Heart left ventricle (tissue), 16 donors: ENCODE measurements around the gene UPK3A. TPM values are rescaled to one million over a fixed set of nuclear protein-coding genes. Genes with fewer than 3 reads are reported as not detected.
A peak's percentile ranks its signal among the peaks of the same experiment; 100 is the strongest.

Source experiments
- ATAC-seq, 4 donors: fragments of 200-7000 bp; cut with Tn5 transposase; one replicate each; pipeline ENCODE4 v1.9.1; 2020 to 2022; ENCODE audit warnings: moderate library complexity in 4 of 4, mild to moderate bottlenecking in 3 of 4, moderate number of reproducible peaks in 1 of 4
- DNase-seq, 5 donors: peaks; one replicate each; pipeline ENCODE4 v3.0.0-alpha.2; 2020
- H3K27ac ChIP-seq, 12 donors: fragments of 200-600 bp; sonication (generic) in 4 of 12; one replicate each; pipeline versions ENCODE4 v1.5.0 to v1.8.0; 2016 to 2022; ENCODE audit warnings: mild to moderate bottlenecking in 2 of 12
- H3K27me3 ChIP-seq, 9 donors: fragments of 200-600 bp; sonication (generic) in 2 of 9; one replicate each; pipeline versions ENCODE4 v1.5.1 to v1.8.0; 2016 to 2022; ENCODE audit warnings: mild to moderate bottlenecking in 3 of 9
- H3K36me3 ChIP-seq, 9 donors: fragments of 200-600 bp; sonication (generic) in 2 of 9; one replicate each; pipeline versions ENCODE4 v1.5.0 to v1.8.0; 2018 to 2022; ENCODE audit warnings: mild to moderate bottlenecking in 2 of 9
- H3K4me1 ChIP-seq, 12 donors: fragments of 200-600 bp; sonication (generic) in 4 of 12; one replicate each; pipeline versions ENCODE4 v1.5.0 to v1.8.0; 2016 to 2022; ENCODE audit warnings: mild to moderate bottlenecking in 3 of 12
- H3K4me3 ChIP-seq, 12 donors: fragments of 200-600 bp; sonication (generic) in 4 of 12; one replicate each; pipeline versions ENCODE4 v1.5.0 to v1.8.0; 2017 to 2022; ENCODE audit warnings: mild to moderate bottlenecking in 9 of 12, moderate library complexity in 4 of 12
- H3K9me3 ChIP-seq, 12 donors: fragments of 200-600 bp; sonication (generic) in 4 of 12; one replicate each; pipeline versions ENCODE4 v1.5.0 to v1.8.0; 2016 to 2022; ENCODE audit warnings: mild to moderate bottlenecking in 1 of 12
- POLR2A ChIP-seq, 2 donors: fragments of 450-650 bp; IDR thresholded peaks; one replicate each; pipeline ENCODE4 v1.6.1; 2017; ENCODE audit warnings: antibody characterized with exemption in 2 of 2, mild to moderate bottlenecking in 2 of 2, moderate library complexity in 2 of 2
- WGBS, 4 donors: extraction: QIAGEN DNeasy Blood & Tissue Kit in 2 of 4; methylation state at CpG; one replicate each; pipeline versions ENCODE4 v1.1.5 to v1.1.7; 2013 to 2018; 5-methylcytosine and 5-hydroxymethylcytosine counted together
- intact Hi-C, 10 donors: fragments of 100-400 bp; cut with DNase I; formaldehyde crosslinking; loops; one replicate each; pipeline versions ENCODE4 v1.11.1 to v1.14.2; 2022
- polyA plus RNA-seq, 2 donors: library from polyadenylated mRNA; stranded (reverse); fragments of 200-250 nt; gene quantifications; one replicate each; pipeline ENCODE4 v1.2.3, GENCODE V29; 2013
- total RNA-seq, 9 donors: library from RNA; depleted of rRNA in 2 of 9; stranded (reverse); fragments of >200 nt in 2 of 9; fragmentation: NEBNext Ultra II Directional in 3 of 9; extraction: Animal tissue kit (Norgen Biotek cat#: 25700) in 3 of 9; gene quantifications; one replicate each; pipeline versions ENCODE4 v1.1.0 to v1.2.4, GENCODE V29; 2016 to 2023
- TF ChIP-seq, protein P1 (sequence below), 12 donors: fragments of 200-600 bp; sonication (generic) in 4 of 12; IDR thresholded peaks; one replicate each; pipeline versions ENCODE4 v1.5.0 to v1.8.0; 2018 to 2022; ENCODE audit warnings: antibody characterized with exemption in 12 of 12, mild to moderate bottlenecking in 5 of 12
- donor health status: ischemic (EF 13 %, LVEDD 7.1; RV severe dilation, severe dysfunction).
- donor health status: healthy with polysubstance abuse.
- donor health status: DM: no; HTN: yes; CAD: no.
- donor health status: DM: no; HTN: no; CAD: no.
- donor health status: ischemic (EF 25% LVEDD 6.9; RV normal size, moderate dysfunction).
- donor health status: ischemic (EF 25% LVEDD 5.7; RV mildly dilated, moderate dysfunction).
- donor health status: healthy.
- donor health status: DM: yes; HTN: yes; CAD: no.
- donor health status: ischemic (EF 35%, LVEDD 5.7; RV mildly dilated, moderate dysfunction).
- donor health status: nonischemic (EF 11% LVEDD 7.7; RV severe dilation, severe dysfunction).
- donor health status: DM: yes; HTN: yes; CAD: no.
- donor health status: PGD.
- donor health status: ischemic (EF 29% LVEDD 5.4; RV normal size, mild dysfunction).
- donor health status: nonischemic (EF 23%, LVEDD 6.1; RV moderate dilation, normal function).

UPK3A gene
- total and polyA plus RNA-seq, 11 donors, result 0.15 to 0.45 (median 0.34) TPM; not detected in 8

DNA sequence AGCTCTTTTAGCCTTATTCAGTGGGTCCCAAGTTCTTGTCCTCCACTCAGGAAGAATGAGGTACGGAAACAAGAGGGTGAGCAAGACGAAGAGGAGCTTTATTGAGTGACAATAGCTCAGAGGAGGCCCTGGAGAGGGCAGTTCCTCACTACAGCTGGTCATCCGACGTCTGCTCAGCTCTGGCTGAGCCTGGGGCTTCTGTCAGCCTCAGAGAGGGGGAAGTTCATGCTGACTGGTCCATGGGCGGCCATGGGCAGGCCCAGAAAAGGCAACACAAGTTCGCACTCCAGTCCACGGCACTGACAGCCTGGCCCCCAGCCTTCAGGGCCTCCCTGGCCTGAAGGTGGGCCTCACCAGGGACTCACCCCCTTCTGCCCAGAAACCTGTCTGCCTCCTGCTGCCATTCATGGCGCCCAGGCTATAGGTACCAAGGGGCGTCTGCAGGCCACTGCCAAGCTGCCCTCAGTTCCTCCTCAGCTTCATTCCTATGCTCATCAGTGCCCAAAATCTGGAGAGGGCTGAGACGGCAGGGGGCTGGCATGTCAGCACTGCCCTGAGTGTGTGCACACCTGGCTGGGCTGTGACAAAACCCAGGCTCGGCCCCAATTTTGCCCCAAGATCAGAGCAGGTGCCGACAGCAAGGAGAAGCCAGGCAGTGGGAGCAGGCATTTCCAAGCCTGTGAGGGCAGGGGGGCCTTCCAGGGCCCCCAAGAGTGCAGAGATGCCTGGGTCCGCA, 22.4 kb upstream of the UPK3A start:
- ATAC-seq (peak in 1 of 4 donors; percentile 56), DNase-seq (no peak)
- no peak for TF ChIP-seq POLR2A (IDR thresholded peaks at IDR 0.05)
- intact Hi-C loops, result loop anchor here in 2 of 10 donors (5.0 to 10.0 kb wide), 2 partner anchors 158 to 440 kb away; no protein-coding TSS in a partner anchor
- peak overlapping the region in 1 of 12 donors; percentile 80 for H3K27ac ChIP-seq
- no peaks in the 10 kb centered on the region for H3K36me3 ChIP-seq
- H3K4me3 ChIP-seq, result no peak overlapping the region
- no peaks in the 10 kb centered on the region for H3K27me3 ChIP-seq
- H3K9me3 ChIP-seq, result no peaks in the 10 kb centered on the region
- peaks cover 0 to 25% (median 9%) of the 10 kb centered on the region in 12 donors for H3K4me1 ChIP-seq
- 70 to 85% (median 74%) methylated on average over 10 to 13 of the region's 13 CpGs for WGBS, 4 donors

DNA sequence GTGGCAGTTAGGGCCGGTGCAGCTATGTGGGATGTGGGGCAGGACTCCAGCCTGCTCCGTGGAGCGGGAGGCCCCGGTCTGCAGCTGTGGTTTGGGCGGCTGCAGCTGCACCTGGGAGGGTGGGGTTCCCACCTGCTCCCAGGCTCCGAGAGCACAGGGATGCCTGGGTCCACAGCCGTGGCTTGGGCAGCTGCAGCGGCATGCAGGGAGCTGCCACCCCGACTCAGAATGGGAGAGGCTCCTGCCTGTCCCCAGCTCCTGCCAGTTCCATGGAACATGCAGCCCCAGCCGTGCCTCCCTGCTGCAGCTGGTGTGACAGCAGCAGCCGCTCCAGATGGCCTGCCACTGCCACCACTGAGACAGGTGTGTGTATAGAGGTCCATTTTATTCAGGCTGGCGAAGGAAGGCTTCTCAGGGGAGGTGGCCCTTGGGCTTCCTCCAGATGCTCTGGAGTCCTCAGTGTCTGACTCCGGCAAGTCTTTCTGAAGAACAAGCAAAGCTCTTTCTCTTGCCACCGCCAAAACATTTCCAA, 21.8 kb upstream of the UPK3A start:
- no peak for DNase-seq
- Histone ChIP-seq H3K9me3 (no peaks in the 10 kb centered on the region), H3K27me3 (peaks cover 0 to 4% (median 0%) of the 10 kb centered on the region in 9 donors), H3K36me3 (no peaks in the 10 kb centered on the region), H3K4me3 (no peak overlapping the region), H3K27ac (peak overlapping the region in 2 of 12 donors; percentile 19 to 80), H3K4me1 (peaks cover 0 to 25% (median 9%) of the 10 kb centered on the region in 12 donors)
- no peak for ATAC-seq
- TF ChIP-seq, protein P1, sequence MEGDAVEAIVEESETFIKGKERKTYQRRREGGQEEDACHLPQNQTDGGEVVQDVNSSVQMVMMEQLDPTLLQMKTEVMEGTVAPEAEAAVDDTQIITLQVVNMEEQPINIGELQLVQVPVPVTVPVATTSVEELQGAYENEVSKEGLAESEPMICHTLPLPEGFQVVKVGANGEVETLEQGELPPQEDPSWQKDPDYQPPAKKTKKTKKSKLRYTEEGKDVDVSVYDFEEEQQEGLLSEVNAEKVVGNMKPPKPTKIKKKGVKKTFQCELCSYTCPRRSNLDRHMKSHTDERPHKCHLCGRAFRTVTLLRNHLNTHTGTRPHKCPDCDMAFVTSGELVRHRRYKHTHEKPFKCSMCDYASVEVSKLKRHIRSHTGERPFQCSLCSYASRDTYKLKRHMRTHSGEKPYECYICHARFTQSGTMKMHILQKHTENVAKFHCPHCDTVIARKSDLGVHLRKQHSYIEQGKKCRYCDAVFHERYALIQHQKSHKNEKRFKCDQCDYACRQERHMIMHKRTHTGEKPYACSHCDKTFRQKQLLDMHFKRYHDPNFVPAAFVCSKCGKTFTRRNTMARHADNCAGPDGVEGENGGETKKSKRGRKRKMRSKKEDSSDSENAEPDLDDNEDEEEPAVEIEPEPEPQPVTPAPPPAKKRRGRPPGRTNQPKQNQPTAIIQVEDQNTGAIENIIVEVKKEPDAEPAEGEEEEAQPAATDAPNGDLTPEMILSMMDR (IDR thresholded peaks at IDR 0.05), result no peak
- no peak for TF ChIP-seq POLR2A (IDR thresholded peaks at IDR 0.05)
- intact Hi-C loops, result loop anchor here in 2 of 10 donors (5.0 to 10.0 kb wide), 2 partner anchors 158 to 441 kb away; no protein-coding TSS in a partner anchor
- WGBS, 4 donors, result 67 to 83% (median 76%) methylated on average over 6 to 14 of the region's 14 CpGs

DNA sequence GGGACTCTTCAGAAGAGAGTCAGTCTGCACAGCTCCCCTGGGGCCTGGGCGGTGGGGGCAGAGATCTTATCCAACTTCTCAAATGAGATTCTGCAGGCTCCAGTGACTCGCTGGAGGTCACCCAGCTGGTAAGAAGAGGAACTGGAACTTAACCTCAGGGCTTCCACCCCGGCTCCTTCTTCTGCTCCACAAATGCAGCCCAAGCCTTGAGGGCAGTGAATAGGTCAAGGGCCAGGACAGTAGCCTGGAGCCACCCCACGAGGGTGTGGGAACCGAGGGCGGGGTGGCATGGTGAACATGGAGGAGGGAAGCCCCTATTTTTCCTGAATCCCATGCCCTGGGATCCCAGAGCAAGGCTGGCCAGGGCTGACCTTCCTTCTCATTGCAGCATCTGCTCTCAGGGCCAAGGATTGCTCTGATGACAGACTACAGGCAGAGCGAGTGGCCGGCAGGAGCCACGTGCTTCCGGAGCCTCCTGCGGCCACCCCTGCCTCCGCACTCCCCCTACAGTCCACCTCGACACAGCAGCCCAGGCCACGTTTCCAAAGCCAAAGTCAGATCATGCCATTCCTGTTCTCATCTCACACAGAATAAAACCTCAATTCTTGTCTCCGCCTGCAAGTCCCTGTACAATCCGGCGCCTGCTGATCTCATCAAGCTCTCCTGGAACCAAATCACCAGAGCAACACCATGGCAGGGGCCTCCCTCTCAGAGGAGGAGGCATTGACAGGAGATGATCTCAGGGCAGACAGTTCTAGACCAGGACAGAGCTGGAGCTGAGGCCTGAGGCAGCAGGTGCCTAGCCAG, 21.1 kb upstream of the UPK3A start:
- no peak overlapping the region for H3K4me3 ChIP-seq
- intact Hi-C loops, result loop anchor here in 2 of 10 donors (5.0 to 10.0 kb wide), 2 partner anchors 159 to 441 kb away; no protein-coding TSS in a partner anchor
- peaks cover 0 to 25% (median 10%) of the 10 kb centered on the region in 12 donors for H3K4me1 ChIP-seq
- no peaks in the 10 kb centered on the region for H3K9me3 ChIP-seq
- peak overlapping the region in 6 of 12 donors; percentile 20 to 80 (median 41) for H3K27ac ChIP-seq
- H3K27me3 ChIP-seq, result peaks cover 0 to 5% (median 0%) of the 10 kb centered on the region in 9 donors
- DNase-seq (peak; percentile 72 to 86 (median 80)), ATAC-seq (peak; percentile 84 to 95 (median 94))
- 22 to 45% (median 25%) methylated on average over 11 to 17 of the region's 17 CpGs for WGBS, 4 donors
- no peaks in the 10 kb centered on the region for H3K36me3 ChIP-seq
- no peak for TF ChIP-seq POLR2A (IDR thresholded peaks at IDR 0.05)
- TF ChIP-seq, protein P1 (IDR thresholded peaks at IDR 0.05), result peak; percentile 50 to 78 (median 60)

DNA sequence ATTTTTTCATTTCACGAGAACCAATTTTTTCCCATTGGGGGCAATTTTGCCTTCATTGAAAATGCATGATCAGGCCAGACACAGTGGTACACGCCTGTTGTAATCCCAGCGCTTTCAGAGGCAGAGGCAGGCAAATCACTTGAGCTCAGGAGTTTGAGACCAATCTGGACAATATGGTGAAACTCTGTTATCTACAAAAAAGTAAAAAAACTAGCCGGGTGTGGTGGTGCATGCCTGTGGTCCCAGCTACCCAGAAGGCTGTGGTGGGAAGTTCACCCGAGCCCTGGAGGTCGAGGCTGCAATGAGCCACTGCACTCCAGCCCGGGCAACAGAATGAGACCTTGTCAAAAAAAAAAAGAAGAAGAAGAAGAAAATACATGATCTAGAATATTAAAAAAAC, 19.2 kb upstream of the UPK3A start:
- 59 to 84% (median 72%) methylated on average over 7 of the region's 7 CpGs for WGBS, 4 donors

More for the DNA sequence above, 19.2 kb upstream of the UPK3A start:
- intact Hi-C loops, result loop anchor here in 7 of 10 donors (5.0 to 10.0 kb wide), 2 partner anchors 161 to 287 kb away; no protein-coding TSS in a partner anchor
- H3K27ac ChIP-seq, result no peak overlapping the region
- DNase-seq (no peak), ATAC-seq (no peak)
- no peak overlapping the region for H3K4me3 ChIP-seq
- H3K9me3 ChIP-seq, result no peaks in the 10 kb centered on the region
- H3K27me3 ChIP-seq, result peaks cover 0 to 5% (median 0%) of the 10 kb centered on the region in 9 donors
- no peak for TF ChIP-seq POLR2A (IDR thresholded peaks at IDR 0.05)
- TF ChIP-seq, protein P1 (IDR thresholded peaks at IDR 0.05), result no peak
- no peaks in the 10 kb centered on the region for H3K36me3 ChIP-seq
- peaks cover 0 to 34% (median 18%) of the 10 kb centered on the region in 12 donors for H3K4me1 ChIP-seq
